Right ventricle myocardium superior (tissue), 1 donor: ENCODE measurements around the gene RTP2. TPM values are rescaled to one million over a fixed set of nuclear protein-coding genes. Genes with fewer than 3 reads are reported as not detected.

Experiments
- ATAC-seq: fragments of 200-7000 bp; cut with Tn5 transposase; one replicate; pipeline ENCODE4 v1.9.1; 2020; ENCODE audit warnings: mild to moderate bottlenecking; ENCODE audit not compliant: poor library complexity
- DNase-seq: peaks from one replicate; pipeline ENCODE4 v3.0.0-alpha.2; 2020
- intact Hi-C: fragments of 100-400 bp; cut with DNase I; formaldehyde crosslinking; loops from one replicate; pipeline ENCODE4 v1.11.2; 2022
- long read RNA-seq: library from polyadenylated mRNA; unstranded; transcript quantifications from one replicate; pipeline ENCODE4 v2.0.0, GENCODE V29; 2021
- total RNA-seq: library from RNA; stranded (reverse); fragmentation: NEBNext Ultra II Directional; extraction: Animal tissue kit (Norgen Biotek cat#: 25700); gene quantifications from one replicate; pipeline ENCODE4 v1.2.1, GENCODE V29; 2021
- donor health status: DM: no; HTN: yes; CAD: no; lungs with severe emphysema.

The RTP2 gene
- total RNA-seq, result not detected
- long read RNA-seq, result 0 reads

- intact Hi-C loops, result no loop called here
- no peak for ATAC-seq
- DNase-seq, result no peak
Measured at GRCh38 chr3:187702507-187703033, at the start of gene RTP2. RTP2 (minus strand) TSS chr3:187702557; CDS start chr3:187702128, 429 bp downstream.

- intact Hi-C loops, result no loop called here
- DNase-seq (peak; percentile 38), ATAC-seq (peak; percentile 1)
Measured at GRCh38 chr3:187750513-187751123, 48.3 kb upstream of the RTP2 start.

GRCh38 chr3:187750006-187750512 is 47.7 kb upstream of the RTP2 start:
- intact Hi-C loops, result no loop called here
- peak; percentile 32 for ATAC-seq
- peak; percentile 55 for DNase-seq

DNA sequence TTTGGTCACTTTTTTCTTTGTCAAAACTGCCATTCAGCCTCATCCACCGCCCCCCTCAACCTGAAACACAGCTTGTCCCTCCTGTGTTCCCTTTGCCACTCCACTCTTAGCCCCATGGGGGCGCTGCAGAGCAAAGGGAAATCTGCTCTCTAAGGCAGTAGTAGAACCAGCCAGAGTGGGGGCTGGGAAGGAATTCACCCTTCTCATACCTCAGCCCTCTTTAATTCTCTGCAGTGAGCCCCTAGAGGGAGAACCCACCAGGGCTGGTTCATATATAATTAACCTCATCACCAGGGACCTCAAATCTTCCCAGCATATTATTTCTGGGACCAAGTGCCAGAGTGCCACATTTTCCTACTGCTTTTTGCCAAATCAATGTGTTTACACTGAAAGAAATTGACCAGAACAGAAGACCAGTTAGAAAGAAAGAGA is 45.7 kb upstream of the RTP2 start:
- intact Hi-C loops, result loop anchor here (10.0 kb wide), 5 partner anchors 237 to 637 kb away; no protein-coding TSS in a partner anchor
- DNase-seq (peak; percentile 94), ATAC-seq (peak; percentile 50)

GRCh38 chr3:187747506-187747905 is 45.1 kb upstream of the RTP2 start:
- DNase-seq (no peak), ATAC-seq (no peak)
- intact Hi-C loops, result loop anchor here (10.0 kb wide), 5 partner anchors 237 to 637 kb away; no protein-coding TSS in a partner anchor

- DNase-seq (peak; percentile 40), ATAC-seq (no peak)
- intact Hi-C loops, result loop anchor here (10.0 kb wide), 5 partner anchors 238 to 638 kb away; no protein-coding TSS in a partner anchor
Measured at GRCh38 chr3:187746442-187747281, 44.3 kb upstream of the RTP2 start.

DNA sequence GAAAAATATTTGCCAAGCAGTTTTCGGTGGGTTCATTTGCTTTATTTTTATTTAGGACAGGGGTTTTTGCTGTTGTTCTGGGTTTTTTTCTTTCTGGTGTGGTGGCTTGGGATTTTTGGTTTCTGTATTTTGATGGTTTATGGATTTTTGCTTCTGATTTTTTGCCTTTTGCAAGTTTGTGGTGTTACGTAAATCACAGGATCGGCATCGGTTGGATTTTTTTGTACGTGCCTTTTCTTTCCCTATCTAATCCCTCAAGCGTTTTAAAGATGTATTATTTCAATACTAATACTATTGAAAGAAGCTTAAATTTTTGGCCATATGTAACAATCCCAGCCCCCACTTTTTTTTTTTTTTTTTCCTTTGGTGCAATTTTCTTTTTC is 43.7 kb upstream of the RTP2 start:
- DNase-seq (no peak), ATAC-seq (no peak)
- intact Hi-C loops, result loop anchor here (10.0 kb wide), 5 partner anchors 239 to 639 kb away; no protein-coding TSS in a partner anchor

DNA sequence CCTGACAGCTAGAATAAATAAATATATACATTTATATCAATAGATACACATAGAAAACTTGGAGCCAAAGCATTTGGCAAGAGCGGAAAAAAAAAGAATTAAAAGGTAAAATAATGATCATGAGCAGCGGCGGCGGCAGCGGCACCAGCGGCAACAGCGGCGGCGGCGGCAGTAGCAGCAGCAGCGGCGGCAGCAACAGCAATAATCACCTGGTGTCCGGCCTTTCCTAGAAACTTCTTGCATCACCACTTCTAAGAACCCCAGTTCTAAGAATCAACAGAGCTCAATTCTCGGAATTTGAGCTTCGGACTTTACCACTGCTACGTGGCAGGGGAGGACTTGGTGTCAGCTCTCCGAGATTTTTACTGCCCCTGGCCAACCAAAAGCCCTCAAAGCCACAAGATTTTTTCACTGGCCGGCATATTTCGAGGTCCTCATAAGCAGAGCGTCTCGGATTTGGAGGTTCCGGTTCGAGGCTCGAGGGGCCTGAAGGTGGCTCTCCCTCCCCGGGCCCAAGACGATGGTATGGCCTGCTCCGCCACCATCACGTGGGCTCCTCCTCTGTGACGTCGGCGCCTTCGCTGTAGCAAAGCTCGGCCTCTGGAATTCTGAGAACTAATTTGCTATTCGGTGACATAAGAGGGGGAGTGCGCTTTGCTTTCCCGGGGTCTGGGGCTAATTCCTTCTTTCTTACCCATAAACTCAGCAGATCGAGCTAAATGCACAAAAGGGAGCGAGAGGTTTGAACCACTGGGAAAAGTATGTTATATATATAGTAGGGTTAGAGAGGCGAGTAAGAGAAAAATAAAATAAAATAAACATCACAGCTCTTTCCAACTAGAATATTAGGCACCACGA is 43.1 kb upstream of the RTP2 start, which contains the start of gene BCL6:
BCL6 (minus strand) TSS at position 268 of the 858 bp plus-strand sequence. CDS start 11,775 bp downstream, outside the sequence.
- intact Hi-C loops, result loop anchor here (10.0 kb wide), 5 partner anchors 239 to 639 kb away; no protein-coding TSS in a partner anchor
- peak; percentile 95 for DNase-seq
- peak; percentile 76 for ATAC-seq

DNA sequence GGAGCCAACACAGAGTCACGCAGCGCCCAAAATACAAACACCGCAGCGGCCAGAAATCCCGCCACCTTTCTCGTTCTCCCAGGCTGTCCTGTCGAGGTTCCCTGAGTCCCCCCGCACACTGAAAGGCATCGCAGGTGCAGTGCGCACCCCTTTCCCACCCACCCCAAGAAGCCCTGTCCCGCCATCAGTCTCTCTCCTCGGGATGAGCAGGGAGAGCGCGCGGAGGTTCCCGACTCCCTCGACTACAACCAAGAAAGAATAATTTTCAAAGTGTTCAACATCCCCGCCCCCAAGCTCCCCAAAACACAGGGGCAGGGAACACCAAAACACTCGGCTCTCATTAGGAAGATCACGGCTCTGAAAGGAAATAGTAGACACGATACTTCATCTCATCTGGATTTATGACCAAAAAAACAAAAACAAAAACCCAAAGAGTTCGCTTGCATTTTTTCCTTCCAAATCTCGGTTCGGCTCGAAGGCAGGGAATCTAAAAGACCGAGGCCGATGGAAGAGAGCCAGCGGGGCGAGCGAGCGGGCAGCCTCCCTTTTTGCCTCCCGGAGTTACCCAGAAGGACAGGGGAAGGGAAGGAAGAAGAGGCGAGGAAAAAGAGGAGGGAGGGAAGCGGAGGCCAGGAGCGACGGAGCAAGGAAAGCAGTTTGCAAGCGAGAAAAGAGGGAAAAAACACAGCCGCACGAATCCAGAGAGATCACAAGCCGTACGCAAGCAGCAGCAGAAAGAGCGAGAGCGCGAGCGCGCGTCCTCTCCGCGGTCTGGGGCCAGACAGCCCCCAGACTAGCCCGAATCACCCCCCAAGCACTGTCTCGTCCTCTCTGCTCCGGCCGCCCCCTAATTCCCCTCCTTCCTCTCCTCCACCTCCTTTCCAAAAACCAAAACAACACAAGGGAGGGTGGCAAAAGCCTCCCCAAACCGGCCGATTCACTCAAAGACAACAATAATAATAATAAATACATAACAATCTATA is 42.1 kb upstream of the RTP2 start:
- intact Hi-C loops, result loop anchor here (5.0 to 10.0 kb wide), 7 partner anchors 240 to 1403 kb away; no protein-coding TSS in a partner anchor
- DNase-seq (peak; percentile 67), ATAC-seq (peak; percentile 9)

DNA sequence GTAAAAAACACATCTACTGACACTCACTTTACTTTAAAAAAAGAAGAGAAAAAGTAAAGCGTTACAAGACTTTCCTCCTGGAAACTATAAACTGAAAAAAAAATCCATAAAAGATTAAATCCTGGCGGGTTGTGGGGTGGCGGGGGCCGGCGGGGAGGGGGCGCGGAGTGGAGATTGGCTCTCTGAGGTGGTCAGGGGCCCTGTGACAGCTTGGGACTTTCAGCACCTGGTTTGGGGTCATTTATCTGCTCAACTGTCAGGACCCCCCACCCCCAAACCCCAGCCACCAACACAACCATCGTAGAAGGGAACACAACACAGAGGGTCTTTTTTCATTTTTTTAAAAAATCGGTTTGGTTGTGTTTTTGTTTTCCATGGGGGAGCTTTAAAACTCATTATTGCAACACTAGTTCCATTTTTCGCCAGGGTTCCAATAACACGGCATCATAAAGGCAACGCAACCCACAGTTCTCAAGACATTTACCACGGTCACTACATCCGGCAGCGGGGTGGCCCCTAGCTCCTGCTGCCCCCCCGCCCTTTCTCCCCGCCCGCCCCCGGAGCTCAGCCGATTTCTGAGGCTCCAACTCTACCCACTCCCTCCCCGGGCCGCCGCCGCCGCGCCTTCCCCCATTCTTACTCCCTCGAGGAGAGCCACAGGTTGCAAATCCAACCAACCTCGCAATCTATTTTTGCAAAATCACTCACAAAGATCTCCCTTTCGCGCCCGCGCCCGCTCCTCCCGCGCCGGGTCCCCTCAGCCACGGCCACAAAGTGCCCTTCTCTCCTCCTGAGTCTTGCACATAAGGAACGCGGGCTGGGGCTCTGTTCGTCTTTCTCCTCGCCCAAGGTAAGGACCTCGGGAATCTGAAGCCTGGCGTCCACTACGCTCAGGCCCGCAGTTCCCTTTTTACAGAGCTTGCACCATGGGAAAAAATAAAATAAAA is 41.1 kb upstream of the RTP2 start:
- peak; percentile 77 for DNase-seq
- no peak for ATAC-seq
- intact Hi-C loops, result loop anchor here (5.0 to 10.0 kb wide), 7 partner anchors 241 to 1404 kb away; no protein-coding TSS in a partner anchor

GRCh38 chr3:187742351-187743171 is 40.2 kb upstream of the RTP2 start:
- intact Hi-C loops, result loop anchor here (5.0 to 10.0 kb wide), 7 partner anchors 242 to 1405 kb away; no protein-coding TSS in a partner anchor
- DNase-seq, result no peak
- peak; percentile 3 for ATAC-seq

- DNase-seq, result peak; percentile 82
- intact Hi-C loops, result loop anchor here (2.0 to 10.0 kb wide), 8 partner anchors 243 to 1406 kb away; no protein-coding TSS in a partner anchor
- ATAC-seq, result peak; percentile 11
Measured at GRCh38 chr3:187741403-187742350, 39.3 kb upstream of the RTP2 start.
